ENCODE results near the gene ZC3H14. TPM values are rescaled to one million over a fixed set of nuclear protein-coding genes. Genes with fewer than 3 reads are reported as not detected.
A peak's percentile ranks its signal among the peaks of the same experiment; 100 is the strongest.

Gene ZC3H14
- polyA plus RNA-seq, 1 of the 3 experiments (the other 2 are of a cell fraction) = 61.5 TPM

- Histone ChIP-seq H3K9me2 (no peaks in the 10 kb centered on the region), H3K36me3 (replicated peaks in 1 of 2; ENCODE audit: control insufficient read depth in 1 of 2, insufficient read depth in 2 of 2, low read length in 1 of 2) (peaks cover 21 to 41% of the 10 kb centered on the region in 2 experiments), H3K9ac (no peak overlapping the region), H4K20me1 (ENCODE audit: insufficient read depth) (peaks cover 16% of the 10 kb centered on the region), H3K79me2 (ENCODE audit: insufficient read depth) (peaks cover 94% of the 10 kb centered on the region), H3K9me3 (no peaks in the 10 kb centered on the region), H3K27me3 (ENCODE audit: insufficient read depth) (no peaks in the 10 kb centered on the region), H3F3A (replicated peaks; ENCODE audit: insufficient read depth) (peaks cover 6% of the 10 kb centered on the region), H2AFZ (ENCODE audit: low read depth) (no peak overlapping the region), H3K4me3 (ENCODE audit: low read depth in 2 of 2, low read length in 1 of 2) (no peak overlapping the region), H3K27ac (ENCODE audit: low read depth in 2 of 2, low read length in 1 of 2) (peak overlapping the region in 1 of 2 experiments; percentile 28; a peak in 1 of 4 replicates), H3K4me2 (peak overlapping the region; percentile 31; the same call in 1 of the 2 replicates), H3K4me1 (ENCODE audit: control insufficient read depth in 1 of 2, insufficient read depth in 2 of 2, low read depth in 1 of 2, low read length in 1 of 2) (peaks cover 0 to 5% of the 10 kb centered on the region in 2 experiments; a peak in 2 of 4 replicates)
- 54% methylated on average over 1 of the region's 1 CpG for WGBS (ENCODE audit: low lambda C conversion rate)
- DNase-seq = no peak
- POLR2A ChIA-PET = no interaction called here
- TF ChIP-seq GABPA (IDR thresholded peaks at IDR 0.05; ENCODE audit: low read depth) (no peak), NFIC (IDR thresholded peaks at IDR 0.05; ENCODE audit: borderline replicate concordance) (no peak), IRF3 (IDR thresholded peaks at IDR 0.05; ENCODE audit: low read depth, low read length) (no peak), MEF2A (IDR thresholded peaks at IDR 0.05; ENCODE audit: borderline replicate concordance, low read depth) (no peak), SIN3A (IDR thresholded peaks at IDR 0.05; ENCODE audit: borderline replicate concordance, low read depth, low read length) (no peak), TCF12 (IDR thresholded peaks at IDR 0.05) (peak; percentile 29; the same call in 1 of the 2 replicates), YY1 (IDR thresholded peaks at IDR 0.05; ENCODE audit: low read depth) (no peak), CHD2 (IDR thresholded peaks at IDR 0.05; ENCODE audit: low read length, partially characterized antibody) (no peak), FOSL2 (IDR thresholded peaks at IDR 0.05; ENCODE audit: borderline replicate concordance, low read depth) (peak; percentile 48; the same call in 1 of the 2 replicates), EP300 (IDR thresholded peaks at IDR 0.05; ENCODE audit: borderline replicate concordance in 1 of 2, low read depth in 1 of 2, low read length in 1 of 2) (no peak), RAD21 (IDR thresholded peaks at IDR 0.05; ENCODE audit: low read length) (no peak), MXI1 (IDR thresholded peaks at IDR 0.05; ENCODE audit: low read depth, low read length) (no peak), GATA2 (CRISPR knock-in tag; IDR thresholded peaks at IDR 0.05) (no peak), RXRA (IDR thresholded peaks at IDR 0.05; ENCODE audit: borderline replicate concordance, low read depth) (no peak), TEAD4 (IDR thresholded peaks at IDR 0.05; ENCODE audit: borderline replicate concordance, insufficient read depth) (no peak), PBX3 (IDR thresholded peaks at IDR 0.05) (peak; percentile 88), TAF1 (IDR thresholded peaks at IDR 0.05; ENCODE audit: borderline replicate concordance, low read depth, low read length) (no peak), SMC3 (IDR thresholded peaks at IDR 0.05; ENCODE audit: low read depth, low read length) (no peak), JUND (IDR thresholded peaks at IDR 0.05) (peak; percentile 58)
- TF ChIP-seq, protein P1, sequence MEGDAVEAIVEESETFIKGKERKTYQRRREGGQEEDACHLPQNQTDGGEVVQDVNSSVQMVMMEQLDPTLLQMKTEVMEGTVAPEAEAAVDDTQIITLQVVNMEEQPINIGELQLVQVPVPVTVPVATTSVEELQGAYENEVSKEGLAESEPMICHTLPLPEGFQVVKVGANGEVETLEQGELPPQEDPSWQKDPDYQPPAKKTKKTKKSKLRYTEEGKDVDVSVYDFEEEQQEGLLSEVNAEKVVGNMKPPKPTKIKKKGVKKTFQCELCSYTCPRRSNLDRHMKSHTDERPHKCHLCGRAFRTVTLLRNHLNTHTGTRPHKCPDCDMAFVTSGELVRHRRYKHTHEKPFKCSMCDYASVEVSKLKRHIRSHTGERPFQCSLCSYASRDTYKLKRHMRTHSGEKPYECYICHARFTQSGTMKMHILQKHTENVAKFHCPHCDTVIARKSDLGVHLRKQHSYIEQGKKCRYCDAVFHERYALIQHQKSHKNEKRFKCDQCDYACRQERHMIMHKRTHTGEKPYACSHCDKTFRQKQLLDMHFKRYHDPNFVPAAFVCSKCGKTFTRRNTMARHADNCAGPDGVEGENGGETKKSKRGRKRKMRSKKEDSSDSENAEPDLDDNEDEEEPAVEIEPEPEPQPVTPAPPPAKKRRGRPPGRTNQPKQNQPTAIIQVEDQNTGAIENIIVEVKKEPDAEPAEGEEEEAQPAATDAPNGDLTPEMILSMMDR (IDR thresholded peaks at IDR 0.05) = no peak
- TF ChIP-seq, protein P2, sequence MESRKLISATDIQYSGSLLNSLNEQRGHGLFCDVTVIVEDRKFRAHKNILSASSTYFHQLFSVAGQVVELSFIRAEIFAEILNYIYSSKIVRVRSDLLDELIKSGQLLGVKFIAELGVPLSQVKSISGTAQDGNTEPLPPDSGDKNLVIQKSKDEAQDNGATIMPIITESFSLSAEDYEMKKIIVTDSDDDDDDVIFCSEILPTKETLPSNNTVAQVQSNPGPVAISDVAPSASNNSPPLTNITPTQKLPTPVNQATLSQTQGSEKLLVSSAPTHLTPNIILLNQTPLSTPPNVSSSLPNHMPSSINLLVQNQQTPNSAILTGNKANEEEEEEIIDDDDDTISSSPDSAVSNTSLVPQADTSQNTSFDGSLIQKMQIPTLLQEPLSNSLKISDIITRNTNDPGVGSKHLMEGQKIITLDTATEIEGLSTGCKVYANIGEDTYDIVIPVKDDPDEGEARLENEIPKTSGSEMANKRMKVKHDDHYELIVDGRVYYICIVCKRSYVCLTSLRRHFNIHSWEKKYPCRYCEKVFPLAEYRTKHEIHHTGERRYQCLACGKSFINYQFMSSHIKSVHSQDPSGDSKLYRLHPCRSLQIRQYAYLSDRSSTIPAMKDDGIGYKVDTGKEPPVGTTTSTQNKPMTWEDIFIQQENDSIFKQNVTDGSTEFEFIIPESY (IDR thresholded peaks at IDR 0.05; ENCODE audit: borderline replicate concordance, low read depth) = no peak
- TF ChIP-seq, protein P3, sequence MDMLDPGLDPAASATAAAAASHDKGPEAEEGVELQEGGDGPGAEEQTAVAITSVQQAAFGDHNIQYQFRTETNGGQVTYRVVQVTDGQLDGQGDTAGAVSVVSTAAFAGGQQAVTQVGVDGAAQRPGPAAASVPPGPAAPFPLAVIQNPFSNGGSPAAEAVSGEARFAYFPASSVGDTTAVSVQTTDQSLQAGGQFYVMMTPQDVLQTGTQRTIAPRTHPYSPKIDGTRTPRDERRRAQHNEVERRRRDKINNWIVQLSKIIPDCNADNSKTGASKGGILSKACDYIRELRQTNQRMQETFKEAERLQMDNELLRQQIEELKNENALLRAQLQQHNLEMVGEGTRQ (IDR thresholded peaks at IDR 0.05; ENCODE audit: borderline replicate concordance, low read depth, low read length) = no peak
- TF ChIP-seq, protein P4, sequence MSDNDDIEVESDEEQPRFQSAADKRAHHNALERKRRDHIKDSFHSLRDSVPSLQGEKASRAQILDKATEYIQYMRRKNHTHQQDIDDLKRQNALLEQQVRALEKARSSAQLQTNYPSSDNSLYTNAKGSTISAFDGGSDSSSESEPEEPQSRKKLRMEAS (IDR thresholded peaks at IDR 0.05; ENCODE audit: low read depth) = no peak
- CTCF ChIA-PET = interaction anchor here (1.1 kb wide), 1 partner anchor 11 kb away, joined by 3 read pairs; no protein-coding TSS in a partner anchor
Measured at GRCh38 chr14:88541324-88541723, 21.5 kb upstream of the ZC3H14 start.

Measured in SK-N-SH (cell line).